ENCODE results near the gene AGTRAP. TPM values are rescaled to one million over a fixed set of nuclear protein-coding genes. Genes with fewer than 3 reads are reported as not detected.

AGTRAP gene
- total RNA-seq, 1 experiment from 2014 or later, result 23.6 TPM

DNA sequence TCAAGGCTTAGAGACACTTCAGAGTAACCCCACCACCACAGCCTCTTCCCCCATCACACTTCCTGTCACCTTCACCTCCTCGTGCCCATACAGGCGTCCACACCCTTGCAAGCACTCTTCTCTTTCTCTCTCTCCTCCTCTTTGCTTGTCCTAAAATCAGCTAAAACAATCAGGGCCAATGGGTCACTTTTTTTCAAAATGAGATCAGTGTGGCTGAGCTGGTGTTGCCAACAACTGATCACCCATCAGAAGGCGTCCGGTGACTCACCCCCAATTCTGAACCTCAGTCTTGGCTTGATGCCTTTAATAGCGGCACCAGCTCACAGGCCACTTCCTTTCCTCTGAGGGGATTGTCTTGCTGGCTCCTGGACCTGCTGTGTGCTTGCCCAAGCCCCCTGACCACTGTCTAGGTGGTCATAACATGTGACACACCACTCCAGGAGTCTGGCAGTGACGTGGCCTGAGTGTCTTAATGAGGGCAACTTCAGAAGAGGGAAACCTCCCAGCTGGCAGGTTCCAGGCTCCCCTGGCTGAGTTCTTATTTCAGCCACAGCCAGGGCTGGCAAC lies 42.8 kb upstream of the AGTRAP start:
- intact Hi-C loops (cut with micrococcal nuclease; ENCODE audit: unreplicated experiment), result no loop called here
- no peak overlapping the region for H3K4me3 ChIP-seq (ENCODE audit: low read depth, low read length, poor library complexity, severe bottlenecking)
- H3K36me3 ChIP-seq (ENCODE audit: insufficient read depth, low read length, poor library complexity, severe bottlenecking), result no peaks in the 10 kb centered on the region
- no peak overlapping the region for H3K27ac ChIP-seq (ENCODE audit: low read depth, low read length, poor library complexity, severe bottlenecking)
- no TSS peak for BruUV-seq (replicated peaks)
- H3K27me3 ChIP-seq (replicated peaks; ENCODE audit: insufficient read depth, low read depth, low read length, poor library complexity), result peaks cover 9% of the 10 kb centered on the region
- no peaks in the 10 kb centered on the region for H3K9me3 ChIP-seq (ENCODE audit: low read depth, low read length, poor library complexity, severe bottlenecking)
- TF ChIP-seq, protein P1, sequence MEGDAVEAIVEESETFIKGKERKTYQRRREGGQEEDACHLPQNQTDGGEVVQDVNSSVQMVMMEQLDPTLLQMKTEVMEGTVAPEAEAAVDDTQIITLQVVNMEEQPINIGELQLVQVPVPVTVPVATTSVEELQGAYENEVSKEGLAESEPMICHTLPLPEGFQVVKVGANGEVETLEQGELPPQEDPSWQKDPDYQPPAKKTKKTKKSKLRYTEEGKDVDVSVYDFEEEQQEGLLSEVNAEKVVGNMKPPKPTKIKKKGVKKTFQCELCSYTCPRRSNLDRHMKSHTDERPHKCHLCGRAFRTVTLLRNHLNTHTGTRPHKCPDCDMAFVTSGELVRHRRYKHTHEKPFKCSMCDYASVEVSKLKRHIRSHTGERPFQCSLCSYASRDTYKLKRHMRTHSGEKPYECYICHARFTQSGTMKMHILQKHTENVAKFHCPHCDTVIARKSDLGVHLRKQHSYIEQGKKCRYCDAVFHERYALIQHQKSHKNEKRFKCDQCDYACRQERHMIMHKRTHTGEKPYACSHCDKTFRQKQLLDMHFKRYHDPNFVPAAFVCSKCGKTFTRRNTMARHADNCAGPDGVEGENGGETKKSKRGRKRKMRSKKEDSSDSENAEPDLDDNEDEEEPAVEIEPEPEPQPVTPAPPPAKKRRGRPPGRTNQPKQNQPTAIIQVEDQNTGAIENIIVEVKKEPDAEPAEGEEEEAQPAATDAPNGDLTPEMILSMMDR (conservative IDR thresholded peaks at IDR 0.05; ENCODE audit: low read depth, low read length), result no peak
- no peak for TF ChIP-seq EZH2 (IDR thresholded peaks at IDR 0.05; ENCODE audit: borderline replicate concordance, low read depth, low read length, poor library complexity, severe bottlenecking)
- ChIA-PET CTCF (no interaction called here), POLR2A (ENCODE audit: low non-redundant PET) (no interaction called here)
- peaks cover 33% of the 10 kb centered on the region for H3K4me1 ChIP-seq (ENCODE audit: insufficient read depth, low read length, poor library complexity, severe bottlenecking)
- DNase-seq (ENCODE audit: low spot score), result peak; percentile 42

DNA sequence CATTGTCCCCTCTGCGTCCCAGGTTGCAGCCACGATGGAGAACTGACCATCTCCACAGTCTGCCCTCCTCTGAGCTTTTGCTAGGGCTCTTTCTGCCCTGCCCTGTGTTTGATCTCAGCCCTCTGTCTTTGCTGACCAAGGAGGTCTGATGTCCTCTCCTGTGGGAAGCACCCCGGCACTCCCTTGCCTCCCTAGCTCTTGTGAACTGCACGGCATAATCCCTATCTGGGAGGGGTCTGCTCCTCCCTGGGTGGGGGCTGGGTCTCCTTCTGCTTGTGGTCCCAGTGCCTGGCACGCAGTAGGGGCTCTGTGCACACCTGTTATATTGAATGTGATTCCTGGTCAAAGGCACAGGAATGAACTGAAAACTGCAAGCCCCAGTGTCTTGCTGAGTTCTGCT lies 42.0 kb upstream of the AGTRAP start:
- no peak for DNase-seq (ENCODE audit: low spot score)
- POLR2A ChIA-PET (ENCODE audit: low non-redundant PET), result no interaction called here
- Histone ChIP-seq H3K9me3 (ENCODE audit: low read depth, low read length, poor library complexity, severe bottlenecking) (no peaks in the 10 kb centered on the region), H3K27me3 (replicated peaks; ENCODE audit: insufficient read depth, low read depth, low read length, poor library complexity) (peaks cover 9% of the 10 kb centered on the region), H3K4me1 (ENCODE audit: insufficient read depth, low read length, poor library complexity, severe bottlenecking) (peaks cover 39% of the 10 kb centered on the region), H3K4me3 (ENCODE audit: low read depth, low read length, poor library complexity, severe bottlenecking) (no peak overlapping the region), H3K36me3 (ENCODE audit: insufficient read depth, low read length, poor library complexity, severe bottlenecking) (no peaks in the 10 kb centered on the region), H3K27ac (ENCODE audit: low read depth, low read length, poor library complexity, severe bottlenecking) (no peak overlapping the region)
- no TSS peak for BruUV-seq (replicated peaks)
- CTCF ChIA-PET, result interaction anchor here (0.6 kb wide), 1 partner anchor 30 kb away, joined by 3 read pairs; the partner anchor contains the start of gene FBXO6
- intact Hi-C loops (cut with micrococcal nuclease; ENCODE audit: unreplicated experiment), result no loop called here
- no peak for TF ChIP-seq EZH2 (IDR thresholded peaks at IDR 0.05; ENCODE audit: borderline replicate concordance, low read depth, low read length, poor library complexity, severe bottlenecking)
- TF ChIP-seq, protein P1 (conservative IDR thresholded peaks at IDR 0.05; ENCODE audit: low read depth, low read length), result no peak

DNA sequence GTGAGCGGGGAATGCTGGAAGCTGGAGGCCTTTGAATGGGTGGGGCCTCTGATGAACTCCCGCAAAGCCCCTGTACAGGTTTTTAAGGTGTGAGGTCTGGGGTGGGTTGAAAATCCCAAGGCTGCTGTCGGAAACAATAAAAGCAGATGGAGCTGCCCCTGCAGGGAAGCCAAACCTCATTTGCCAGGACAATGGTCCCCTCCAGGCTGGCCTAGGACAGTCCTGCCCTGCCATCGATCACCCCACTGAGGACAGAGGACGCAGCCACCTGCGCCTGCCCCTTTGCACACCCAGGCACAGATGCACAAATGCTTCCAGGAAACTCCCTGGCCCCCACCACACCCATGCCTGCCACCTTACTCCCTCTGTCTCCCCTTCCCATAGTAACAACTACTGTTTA lies 40.1 kb upstream of the AGTRAP start:
- Histone ChIP-seq H3K9me3 (ENCODE audit: low read depth, low read length, poor library complexity, severe bottlenecking) (no peaks in the 10 kb centered on the region), H3K27me3 (replicated peaks; ENCODE audit: insufficient read depth, low read depth, low read length, poor library complexity) (peaks cover 9% of the 10 kb centered on the region), H3K4me1 (ENCODE audit: insufficient read depth, low read length, poor library complexity, severe bottlenecking) (peaks cover 30% of the 10 kb centered on the region), H3K27ac (ENCODE audit: low read depth, low read length, poor library complexity, severe bottlenecking) (no peak overlapping the region), H3K4me3 (ENCODE audit: low read depth, low read length, poor library complexity, severe bottlenecking) (no peak overlapping the region), H3K36me3 (ENCODE audit: insufficient read depth, low read length, poor library complexity, severe bottlenecking) (no peaks in the 10 kb centered on the region)
- no peak for DNase-seq (ENCODE audit: low spot score)
- intact Hi-C loops (cut with micrococcal nuclease; ENCODE audit: unreplicated experiment), result no loop called here
- BruUV-seq (replicated peaks), result no TSS peak
- TF ChIP-seq, protein P1 (conservative IDR thresholded peaks at IDR 0.05; ENCODE audit: low read depth, low read length), result no peak
- TF ChIP-seq EZH2 (IDR thresholded peaks at IDR 0.05; ENCODE audit: borderline replicate concordance, low read depth, low read length, poor library complexity, severe bottlenecking), result no peak
- POLR2A ChIA-PET (ENCODE audit: low non-redundant PET), result no interaction called here
- CTCF ChIA-PET, result interaction anchor here (0.5 kb wide), 1 partner anchor 30 kb away, joined by 5 read pairs; no protein-coding TSS in a partner anchor
